Measurements from ENCODE around the gene OR10H5. TPM values are rescaled to one million over a fixed set of nuclear protein-coding genes. Genes with fewer than 3 reads are reported as not detected.

The OR10H5 gene, protein sequence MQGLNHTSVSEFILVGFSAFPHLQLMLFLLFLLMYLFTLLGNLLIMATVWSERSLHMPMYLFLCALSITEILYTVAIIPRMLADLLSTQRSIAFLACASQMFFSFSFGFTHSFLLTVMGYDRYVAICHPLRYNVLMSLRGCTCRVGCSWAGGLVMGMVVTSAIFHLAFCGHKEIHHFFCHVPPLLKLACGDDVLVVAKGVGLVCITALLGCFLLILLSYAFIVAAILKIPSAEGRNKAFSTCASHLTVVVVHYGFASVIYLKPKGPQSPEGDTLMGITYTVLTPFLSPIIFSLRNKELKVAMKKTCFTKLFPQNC
- total RNA-seq (2022; extraction: Qiagen RNA extraction): not detected in 5 replicates

DNA sequence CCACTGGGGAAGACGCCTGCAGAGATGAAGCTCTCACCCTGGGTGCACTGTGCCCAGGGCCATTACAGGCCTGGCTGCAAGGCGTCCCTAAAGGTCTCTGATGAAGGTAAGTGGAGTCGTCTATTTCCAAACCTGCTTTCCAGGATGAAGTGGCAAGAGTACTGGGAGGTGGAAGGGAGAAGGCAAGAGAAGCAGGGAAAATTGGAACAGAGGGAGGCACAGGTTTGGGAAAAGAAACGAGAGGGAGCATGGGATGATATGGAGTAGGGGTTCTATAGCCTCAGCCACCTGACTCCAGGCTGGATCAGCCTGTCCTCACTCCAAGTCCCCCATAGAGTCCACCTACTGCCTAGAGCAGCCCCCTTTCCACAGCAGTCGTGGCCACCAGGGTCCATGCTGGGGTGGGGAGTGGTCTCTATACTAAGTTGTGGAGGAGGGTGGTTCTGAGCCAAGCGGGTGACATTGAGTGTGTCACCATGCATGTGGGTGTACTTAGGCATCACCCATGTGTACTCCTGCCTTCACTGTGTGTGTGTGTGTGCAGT, at the start of gene OR10H5:
TSS of gene OR10H5 (plus strand) at position 51 of the 545 bp plus-strand sequence. CDS start 6,388 bp downstream, outside the sequence.

DNA sequence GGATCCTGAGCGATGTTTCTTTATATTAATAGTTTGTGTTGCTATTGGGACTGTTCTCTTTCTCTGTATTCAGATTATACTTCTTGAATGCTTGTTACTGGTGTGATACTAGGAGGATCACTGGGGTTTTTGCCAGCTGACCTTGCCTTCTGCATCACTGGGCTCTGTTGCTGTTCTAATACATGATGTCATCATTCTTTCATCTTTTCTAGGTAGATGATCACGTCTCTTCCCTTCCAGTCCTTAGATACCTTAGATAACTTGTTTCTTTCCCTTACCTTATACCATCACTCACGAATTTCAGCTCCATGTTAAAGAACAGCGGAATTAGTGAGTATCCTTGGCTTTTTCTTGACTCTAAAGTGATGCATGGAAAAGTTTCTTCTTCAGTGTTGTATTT, 49.7 kb upstream of the OR10H5 start, which contains the start of gene OR10H3:
TSS of gene OR10H3 (plus strand) at position 264 of the 400 bp plus-strand sequence. CDS start 3,408 bp downstream, outside the sequence.

DNA sequence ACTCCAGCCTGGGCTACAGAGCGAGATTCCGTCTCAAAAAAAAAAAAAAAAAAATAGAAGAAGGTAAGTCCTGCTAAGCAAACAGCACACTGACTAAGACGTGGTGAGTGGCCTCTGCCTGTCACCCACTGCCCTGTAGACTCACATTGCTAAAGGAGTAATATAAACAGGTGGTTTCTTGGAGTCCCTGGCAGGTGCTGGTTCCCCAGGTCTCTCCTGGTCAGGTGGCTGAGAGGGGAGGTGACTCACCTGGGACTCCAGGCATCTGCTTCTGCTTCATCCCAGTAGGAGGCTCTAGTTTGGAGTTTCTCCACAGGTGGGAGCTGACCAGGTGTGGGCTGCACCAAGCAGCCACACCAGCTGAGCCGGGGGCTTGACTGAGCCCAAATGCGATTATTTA, 27.8 kb downstream of the OR10H5 start, which contains the start of gene OR10H1:
TSS of gene OR10H1 (minus strand) at position 359 of the 400 bp plus-strand sequence. CDS start 7,627 bp downstream, outside the sequence.

Other genes with a start within 250 kb of the OR10H5 start
- not detected in 5 replicates for gene CYP4F8, start 172.4 kb upstream of the OR10H5 start, total RNA-seq (2022; extraction: Qiagen RNA extraction)
- 2.3 to 4.0 TPM (median 3.3 TPM) in 5 replicates for gene CYP4F3, start 146.8 kb upstream of the OR10H5 start, total RNA-seq (2022; extraction: Qiagen RNA extraction)
- gene CYP4F12, start 114.6 kb upstream of the OR10H5 start, total RNA-seq (2022; extraction: Qiagen RNA extraction): 1.7 to 2.1 TPM (median 2.0 TPM) in 5 replicates
- not detected in 5 replicates for gene OR10H2, start 59.6 kb upstream of the OR10H5 start, total RNA-seq (2022; extraction: Qiagen RNA extraction)
- not detected in 5 replicates for gene OR10H3, start 49.7 kb upstream of the OR10H5 start, total RNA-seq (2022; extraction: Qiagen RNA extraction)
- gene OR10H1, start 28.0 kb downstream of the OR10H5 start, total RNA-seq (2022; extraction: Qiagen RNA extraction): not detected in 5 replicates
- gene CYP4F2, start 110.4 kb downstream of the OR10H5 start, total RNA-seq (2022; extraction: Qiagen RNA extraction): 0.07 to 0.19 TPM (median 0.15 TPM) in 3 of 5 replicates, not detected in the others
- gene CYP4F11, start 146.9 kb downstream of the OR10H5 start, total RNA-seq (2022; extraction: Qiagen RNA extraction): 5.0 to 6.9 TPM (median 5.7 TPM) in 5 replicates
- gene OR10H4, start 161.3 kb downstream of the OR10H5 start, total RNA-seq (2022; extraction: Qiagen RNA extraction): not detected in 5 replicates

Data from A549 treated with Mapracorat at 1 μM for 4 hours (cell line).